Measurements from ENCODE around the gene SNRNP27.
"Not testable (repeated sequence)": the region's sequence is repeated elsewhere in the genome, so short reads cannot be mapped to it uniquely, and the experiment has no call there.

The SNRNP27 gene

DNA sequence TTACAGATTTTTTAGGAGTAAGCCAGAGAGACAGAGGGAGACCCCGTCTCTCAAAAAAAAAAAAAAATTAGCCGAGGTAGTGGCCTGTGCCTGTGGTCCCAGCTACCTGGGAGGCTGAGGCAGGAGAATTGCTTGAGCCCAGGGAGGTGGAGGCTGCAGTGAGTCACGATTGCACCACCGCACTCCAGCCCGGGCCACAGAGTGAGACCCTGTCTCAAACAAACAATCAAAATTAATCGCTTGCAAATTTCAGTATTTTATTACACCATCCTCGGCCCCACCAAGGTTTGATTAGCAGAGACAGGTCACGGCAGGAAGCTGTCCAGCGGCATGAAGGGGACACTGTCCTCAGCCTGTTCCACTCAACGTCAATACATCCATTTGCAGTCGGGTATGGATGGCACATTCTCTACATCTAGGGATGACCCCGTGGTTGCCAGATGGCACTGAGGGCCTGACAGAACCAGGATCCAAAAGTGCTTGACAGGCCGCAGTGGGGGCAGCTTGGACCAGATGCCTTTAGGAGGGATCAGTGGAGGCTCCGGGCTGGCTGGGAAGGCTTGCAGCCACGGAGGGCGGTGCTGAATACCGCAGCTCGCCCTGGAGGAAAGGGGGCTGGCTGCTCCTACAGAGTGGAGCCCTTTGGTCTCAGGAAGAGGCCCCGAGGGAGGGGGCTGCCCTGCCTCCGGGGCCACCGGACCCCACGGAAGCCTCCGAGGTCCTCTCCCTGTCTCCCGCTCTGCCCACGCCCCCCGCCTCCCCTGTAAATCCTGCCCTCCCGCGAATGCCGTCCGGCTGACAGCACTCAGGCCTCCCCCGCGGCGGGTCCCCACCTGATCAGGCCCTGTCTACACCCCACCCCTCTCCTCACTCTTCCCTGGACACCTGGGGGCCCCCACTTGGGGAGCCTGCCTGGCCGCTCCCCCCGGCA is 54.5 kb downstream of the SNRNP27 start:
- DNase-seq = no peak

DNA sequence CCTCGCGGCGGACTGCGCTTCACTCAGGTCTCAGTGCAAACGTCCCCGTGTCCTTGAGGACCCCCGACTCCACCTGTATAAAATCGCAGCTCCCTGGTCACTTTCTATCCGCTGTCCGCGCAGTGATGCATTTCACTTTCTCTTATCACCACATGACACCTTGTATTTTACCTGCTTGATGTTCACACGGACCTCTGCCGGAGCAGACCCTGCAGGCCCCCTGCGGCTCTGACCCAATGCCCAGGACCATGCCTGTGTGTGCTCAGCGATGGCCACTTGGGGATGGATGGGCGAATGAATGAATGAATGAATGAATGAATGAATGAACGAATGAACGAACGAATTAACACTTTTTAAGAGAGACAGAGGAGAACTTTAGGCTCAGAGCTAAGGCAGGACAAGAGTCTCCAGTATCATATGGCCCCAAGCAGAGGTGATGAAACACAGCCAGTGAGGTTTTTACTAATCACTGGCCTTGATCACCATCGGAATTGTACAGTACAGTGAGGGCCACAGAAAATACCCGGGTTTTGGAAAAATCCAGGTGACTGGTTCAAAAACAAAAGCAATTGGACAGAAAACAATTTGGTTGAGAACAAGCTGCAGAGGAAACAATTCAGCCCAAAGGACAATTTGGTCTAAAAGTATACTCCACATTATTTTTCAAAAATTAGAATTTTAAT is 55.3 kb downstream of the SNRNP27 start:
- no peak for DNase-seq

GRCh38 chr2:69950241-69950640 is 56.5 kb downstream of the SNRNP27 start:
- DNase-seq = no peak

DNA sequence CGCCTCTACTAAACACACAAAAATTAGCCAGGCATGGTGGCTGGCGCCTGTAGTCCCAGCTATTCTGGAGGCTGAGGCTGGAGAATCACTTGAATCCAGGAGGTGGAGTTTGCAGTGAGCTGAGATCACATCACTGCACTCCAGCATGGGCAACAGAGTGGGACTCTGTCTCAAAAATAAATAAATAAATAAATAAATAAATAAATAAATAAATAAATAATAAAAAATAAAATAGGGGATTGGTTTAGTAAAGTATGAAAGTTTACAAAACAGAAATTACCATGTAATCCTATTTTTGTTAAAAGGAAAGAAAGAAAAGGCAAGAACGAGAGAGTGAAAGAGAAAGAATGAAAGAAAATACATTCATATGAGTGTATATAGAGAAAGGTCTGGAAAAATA is 56.9 kb downstream of the SNRNP27 start:
- not testable (repeated sequence) for DNase-seq

- no peak for DNase-seq
These were observed 58.8 kb downstream of the SNRNP27 start for GRCh38 chr2:69952336-69953115.

GRCh38 chr2:69954084-69954483 is 60.3 kb downstream of the SNRNP27 start:
- DNase-seq = no peak
